ENCODE data around the gene PAQR3.
"Not testable (repeated sequence)": the region's sequence is repeated elsewhere in the genome, so short reads cannot be mapped to it uniquely, and the experiment has no call there.

Gene PAQR3

DNA sequence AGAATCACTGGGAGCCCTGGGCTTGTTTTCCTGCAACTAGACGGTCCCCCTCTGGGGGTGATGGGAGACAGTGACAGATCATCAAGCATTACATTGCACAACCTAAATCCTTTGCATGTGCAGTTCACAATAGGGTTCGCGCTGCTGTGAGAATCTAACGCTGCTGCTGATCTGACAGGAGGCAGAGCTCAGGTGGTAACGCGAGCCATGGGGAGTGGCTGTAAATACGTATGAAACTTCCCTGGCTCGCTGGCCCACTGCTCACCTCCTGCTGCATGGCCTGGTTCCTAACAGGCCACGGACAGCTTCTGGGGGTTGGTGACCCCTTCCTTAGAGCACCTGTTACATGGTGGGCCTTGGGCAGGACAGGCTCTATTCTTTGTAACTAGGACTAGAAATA lies 10.4 kb downstream of the PAQR3 start:
- no peak for DNase-seq (ENCODE audit: low spot score)

DNA sequence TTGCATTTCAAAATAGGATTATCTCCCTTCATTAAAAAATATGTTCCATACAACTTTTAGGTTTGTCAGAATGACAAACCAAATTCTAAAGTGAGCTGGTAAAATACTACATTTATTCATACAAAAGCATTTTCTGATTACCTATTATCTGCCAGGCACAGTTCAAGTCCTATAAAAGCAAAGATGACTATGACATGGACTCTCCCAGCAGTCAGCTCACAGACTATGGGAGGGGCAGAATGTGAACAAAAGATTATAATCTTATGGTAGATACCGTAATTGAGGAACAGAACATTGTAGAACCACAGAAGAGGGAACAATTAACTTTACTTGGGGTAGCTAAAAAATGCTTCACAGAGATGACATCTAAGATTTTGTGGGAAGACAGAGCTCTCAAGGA lies 12.4 kb downstream of the PAQR3 start:
- no peak for DNase-seq (ENCODE audit: low spot score)

GRCh38 chr4:78923464-78924312 lies 15.6 kb downstream of the PAQR3 start:
- peak; percentile 7 for DNase-seq (ENCODE audit: low spot score)

GRCh38 chr4:78922207-78922606 lies 17.0 kb downstream of the PAQR3 start:
- DNase-seq (ENCODE audit: low spot score), result peak; percentile 14

DNA sequence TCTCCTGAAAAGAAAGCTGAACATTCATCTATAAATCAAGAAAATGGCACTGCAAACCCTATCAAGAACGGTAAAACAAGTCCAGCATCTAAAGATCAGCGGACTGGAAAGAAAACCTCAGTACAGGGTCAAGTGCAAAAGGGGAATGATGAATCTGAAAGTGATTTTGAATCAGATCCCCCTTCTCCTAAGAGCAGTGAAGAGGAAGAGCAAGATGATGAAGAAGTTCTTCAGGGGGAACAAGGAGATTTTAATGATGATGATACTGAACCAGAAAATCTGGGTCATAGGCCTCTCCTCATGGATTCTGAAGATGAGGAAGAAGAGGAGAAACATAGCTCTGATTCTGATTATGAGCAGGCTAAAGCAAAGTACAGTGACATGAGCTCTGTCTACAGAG lies 28.6 kb downstream of the PAQR3 start:
- no peak for DNase-seq (ENCODE audit: low spot score)

GRCh38 chr4:78908974-78909373 lies 30.3 kb downstream of the PAQR3 start:
- not testable (repeated sequence) for DNase-seq (ENCODE audit: low spot score)

DNA sequence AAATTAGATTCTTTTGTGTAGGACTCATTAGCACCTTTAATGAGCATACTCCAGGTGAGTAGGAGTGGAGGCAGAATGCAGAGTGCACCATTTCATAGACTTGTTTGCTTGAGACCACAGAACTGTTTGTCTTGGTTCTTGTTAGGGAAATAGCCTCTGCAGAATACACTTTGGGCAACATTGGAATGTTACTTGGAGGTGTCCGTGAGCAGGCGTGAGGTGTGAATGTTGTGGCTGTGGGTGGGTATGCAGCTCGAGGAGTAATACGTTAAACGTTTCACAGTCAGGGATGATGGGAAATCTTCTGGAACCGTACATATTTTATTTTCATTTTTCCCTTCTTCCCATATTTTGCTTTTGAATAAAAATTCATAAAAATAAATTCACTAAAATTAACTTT lies 31.6 kb downstream of the PAQR3 start:
- no peak for DNase-seq (ENCODE audit: low spot score)

DNA sequence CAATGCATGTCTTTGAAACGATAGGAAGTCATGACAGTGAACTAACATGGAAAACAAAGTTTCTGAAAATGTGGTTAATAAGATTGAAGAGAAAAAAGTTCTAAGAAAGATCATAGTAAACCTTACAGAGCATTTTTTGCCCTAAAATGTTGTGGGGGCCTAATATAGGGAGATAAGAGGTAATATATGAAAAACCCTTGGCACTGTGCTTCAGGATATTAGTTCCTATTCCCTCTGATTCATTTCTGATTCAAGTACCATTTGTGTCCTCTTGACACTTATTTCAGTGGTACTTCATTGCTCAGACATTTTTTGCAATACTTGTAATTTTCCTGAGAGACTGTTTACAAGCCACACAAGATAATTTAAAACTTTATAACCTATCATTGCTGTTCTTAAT lies 35.1 kb downstream of the PAQR3 start:
- DNase-seq (ENCODE audit: low spot score), result no peak

GRCh38 chr4:78902298-78902697 lies 36.9 kb downstream of the PAQR3 start:
- no peak for DNase-seq (ENCODE audit: low spot score)

- DNase-seq (ENCODE audit: low spot score), result no peak
Observed at GRCh38 chr4:78901882-78902281, 37.4 kb downstream of the PAQR3 start.

DNA sequence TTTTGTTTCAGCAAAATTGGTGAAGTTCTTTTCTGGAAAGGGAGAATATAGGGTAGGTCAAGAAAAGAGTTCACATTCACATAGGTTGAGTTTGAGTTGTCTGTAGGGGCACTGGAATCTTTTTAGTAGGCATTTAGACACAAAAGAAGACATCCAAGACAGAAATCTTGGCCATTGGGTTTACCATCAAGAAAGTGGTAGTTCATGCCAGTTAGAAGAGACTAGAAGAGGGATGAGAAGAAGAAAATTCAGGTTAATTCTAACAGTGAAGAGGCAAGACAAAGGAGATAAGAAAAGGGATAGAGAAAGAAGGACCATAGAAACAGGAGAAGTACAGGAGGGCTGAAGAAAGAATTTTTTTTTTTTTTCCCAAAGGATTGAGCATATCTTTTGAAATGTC lies 39.9 kb downstream of the PAQR3 start:
- DNase-seq (ENCODE audit: low spot score), result no peak

DNA sequence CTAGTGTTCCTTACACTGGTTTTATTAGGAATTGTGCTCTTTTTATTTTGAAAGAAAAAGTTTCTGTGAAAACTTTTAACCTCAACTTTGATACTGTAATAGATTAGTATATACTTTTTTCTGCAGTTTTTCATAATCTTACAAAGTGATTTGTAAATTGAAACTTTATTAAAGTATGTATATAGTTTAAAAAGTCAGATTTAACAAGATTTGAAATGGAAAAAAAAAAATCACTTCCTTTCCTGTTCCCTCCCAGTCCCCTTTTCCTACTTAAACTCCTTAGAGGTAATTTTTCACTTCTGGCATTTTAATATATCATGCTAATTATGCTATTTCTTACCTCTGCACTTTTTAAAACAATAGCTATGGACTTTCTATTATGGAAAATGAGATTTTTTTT lies 49.3 kb downstream of the PAQR3 start:
- DNase-seq (ENCODE audit: low spot score), result no peak

- no peak for DNase-seq (ENCODE audit: low spot score)
Observed at GRCh38 chr4:78885598-78885997, 53.6 kb downstream of the PAQR3 start.

DNA sequence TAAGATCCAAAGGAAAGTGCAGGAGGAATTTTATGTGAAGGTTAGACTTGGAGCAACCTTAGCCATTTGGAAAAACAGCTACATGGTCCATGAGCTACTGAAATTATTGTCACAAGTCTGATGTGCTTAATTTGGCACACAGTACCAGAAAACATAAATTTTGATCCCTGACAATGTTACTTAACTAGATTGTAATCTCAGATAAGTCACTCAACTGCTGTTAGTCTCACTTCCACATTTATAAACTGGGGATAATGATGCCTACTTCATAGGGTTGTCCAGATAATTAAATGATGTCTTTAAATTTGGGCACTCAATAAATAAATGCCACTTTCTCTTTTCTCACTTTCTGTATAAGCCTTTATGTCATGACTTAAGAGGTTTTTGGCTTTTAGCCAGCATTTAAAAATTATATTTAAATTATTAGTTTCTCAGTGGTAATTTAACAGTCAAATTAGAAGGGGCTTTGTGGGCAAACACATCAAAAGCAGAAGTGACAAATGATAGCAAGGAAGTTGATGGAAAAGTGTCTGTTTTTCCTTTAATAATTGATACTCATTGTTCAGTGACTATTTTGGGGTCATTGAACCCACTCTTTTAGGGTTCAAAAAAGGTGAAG lies 58.3 kb downstream of the PAQR3 start:
- no peak for DNase-seq (ENCODE audit: low spot score)

GRCh38 chr4:78878031-78878430 lies 61.2 kb downstream of the PAQR3 start:
- no peak for DNase-seq (ENCODE audit: low spot score)

- DNase-seq (ENCODE audit: low spot score), result no peak
Observed at GRCh38 chr4:78876568-78877320, 62.5 kb downstream of the PAQR3 start.

GRCh38 chr4:78870056-78870455 lies 69.2 kb downstream of the PAQR3 start:
- DNase-seq (ENCODE audit: low spot score), result peak; percentile 4

DNA sequence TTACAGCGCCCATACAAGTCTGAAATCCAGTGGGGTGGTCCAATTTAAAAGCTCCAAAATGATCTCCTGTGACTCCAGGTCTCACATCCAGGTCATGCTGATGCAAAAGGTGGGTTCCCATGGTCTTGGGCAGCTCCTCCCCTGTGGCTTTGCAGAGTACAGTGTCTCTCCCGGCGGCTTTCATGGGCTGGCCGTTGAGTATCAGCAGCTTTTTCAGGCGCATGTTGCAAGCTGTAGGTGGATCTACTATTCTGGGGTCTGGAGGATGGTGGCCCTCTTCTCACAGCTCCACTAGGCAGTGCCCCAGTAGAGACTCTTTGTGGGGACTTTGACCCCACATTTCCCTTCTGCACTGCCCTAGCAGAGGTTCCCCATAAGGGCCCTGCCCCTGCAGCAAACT lies 70.5 kb downstream of the PAQR3 start:
- DNase-seq (ENCODE audit: low spot score), result not testable (repeated sequence)

DNA sequence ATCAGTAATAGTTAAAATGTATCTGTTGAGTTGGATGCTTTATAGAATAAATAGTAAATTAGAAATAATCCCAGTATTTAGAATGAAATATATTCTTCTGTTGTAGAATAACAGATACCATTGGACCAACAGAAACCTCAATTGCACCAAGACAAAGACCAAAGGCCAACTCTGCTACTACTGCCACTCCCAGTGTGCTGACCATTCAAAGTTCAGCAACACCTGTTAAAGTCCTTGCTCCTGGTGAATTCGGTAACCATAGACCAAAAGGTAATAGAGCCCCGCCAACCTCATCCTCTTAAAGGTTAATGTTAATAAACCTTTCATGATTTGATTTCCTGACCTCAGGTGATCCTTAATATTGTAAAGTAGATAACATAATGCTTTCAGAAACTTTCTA lies 73.8 kb downstream of the PAQR3 start:
- no peak for DNase-seq (ENCODE audit: low spot score)

DNA sequence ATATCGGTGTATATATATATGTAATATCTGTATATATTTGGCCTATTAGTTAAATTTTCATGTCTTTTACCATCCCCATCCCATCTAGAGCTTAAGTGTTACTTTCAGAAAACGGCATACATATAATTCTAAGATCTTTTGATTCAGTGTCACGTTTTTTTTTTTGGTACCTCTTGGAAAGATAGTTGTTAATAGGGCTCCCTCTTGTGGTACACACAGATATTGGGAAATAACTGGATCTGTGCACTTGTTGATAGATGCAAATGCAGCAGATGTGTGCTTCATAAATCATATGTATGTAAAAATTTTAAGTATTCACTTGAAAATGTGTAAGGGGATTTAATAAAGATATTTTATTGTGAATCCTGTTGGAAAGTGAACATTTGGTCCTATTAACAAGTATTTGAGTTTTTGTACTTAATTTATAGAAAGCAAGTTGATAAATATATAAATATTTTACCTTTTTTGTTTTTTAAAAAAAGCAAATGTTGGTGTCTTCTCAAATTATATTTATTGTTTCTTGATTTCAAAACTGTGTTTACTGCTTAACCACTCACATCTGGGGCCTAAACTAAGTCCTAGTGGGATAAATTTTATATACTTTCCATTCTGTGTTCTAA lies 74.7 kb downstream of the PAQR3 start:
- DNase-seq (ENCODE audit: low spot score), result peak; percentile 75

DNA sequence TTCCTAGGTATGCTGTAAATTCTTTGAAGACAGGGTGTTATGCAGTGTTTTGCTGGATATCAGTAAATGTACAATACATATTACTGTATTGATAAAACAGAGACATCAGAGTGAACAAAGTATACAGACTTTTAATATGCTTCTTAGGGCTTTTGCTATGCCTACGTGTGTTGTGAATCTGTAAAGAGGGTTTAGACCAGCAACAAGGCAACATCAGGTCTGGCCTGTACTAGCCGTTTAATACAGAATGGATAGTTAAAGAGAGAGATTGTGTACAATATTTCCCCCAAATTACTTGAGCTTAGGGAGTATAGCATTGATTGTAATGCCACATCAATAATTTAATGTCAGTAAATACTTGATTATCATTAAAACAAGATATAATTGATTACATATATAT lies 75.2 kb downstream of the PAQR3 start:
- DNase-seq (ENCODE audit: low spot score), result no peak

- no peak for DNase-seq (ENCODE audit: low spot score)
Observed at GRCh38 chr4:78863254-78863869, 75.9 kb downstream of the PAQR3 start.

All from kidney tubule cell (primary cell).